PC-9 (cell line): Measurements from ENCODE around the gene HLCS. TPM values are rescaled to one million over a fixed set of nuclear protein-coding genes. Genes with fewer than 3 reads are reported as not detected.

Source experiments
- BruUV-seq: library from RNA; stranded (reverse); fragments of 400-500 nt; replicated peaks from 2 replicates; lab custom pipeline; 2021; lab: Mats Ljungman, UMichigan
- CTCF ChIA-PET: fragments of 300-600 bp; sonication (Branson Sonifier 250); formaldehyde crosslinking; loops from one replicate; lab custom pipeline; 2022; ENCODE audit warnings: antibody characterized with exemption; lab: Charles Lee
- POLR2A ChIA-PET: fragments of 300-600 bp; sonication (Branson Sonifier 250); formaldehyde crosslinking; loops from one replicate; lab custom pipeline; 2022; ENCODE audit warnings: antibody characterized with exemption; ENCODE audit not compliant: unreplicated experiment; lab: Charles Lee
- DNase-seq, 2 experiments: peaks; one replicate each; pipeline versions ENCODE4 v3.0.0 to v3.0.0-alpha.2; 2015 to 2022; ENCODE audit warnings: mixed read lengths in 1 of 2
- H2AFZ ChIP-seq: fragments of 200-600 bp; sonication (generic); 2 replicates; pipeline ENCODE4 v1.8.1; 2017; ENCODE audit warnings: antibody characterized with exemption
- H3F3A ChIP-seq: fragments of 200-600 bp; sonication (generic); 2 replicates; pipeline ENCODE4 v1.8.1; 2017; ENCODE audit warnings: antibody characterized with exemption, mild to moderate bottlenecking, low read depth; ENCODE audit not compliant: insufficient read depth
- H3K27ac ChIP-seq: fragments of 200-600 bp; sonication (generic); 2 replicates; pipeline ENCODE4 v1.6.1; 2016; ENCODE audit warnings: mixed run types
- H3K27me3 ChIP-seq: fragments of 200-600 bp; sonication (generic); 2 replicates; pipeline ENCODE4 v1.6.1; 2016; ENCODE audit warnings: low read depth, mixed run types; ENCODE audit not compliant: insufficient read depth
- H3K36me3 ChIP-seq: fragments of 200-600 bp; sonication (generic); 2 replicates; pipeline ENCODE4 v1.6.1; 2016; ENCODE audit warnings: low read depth, mixed run types
- H3K4me1 ChIP-seq: fragments of 200-600 bp; sonication (generic); replicated peaks from 2 replicates; pipeline ENCODE4 v1.6.1; 2016; ENCODE audit warnings: mixed run types; ENCODE audit not compliant: insufficient read depth
- H3K4me2 ChIP-seq: fragments of 200-600 bp; sonication (generic); 2 replicates; pipeline ENCODE4 v1.6.1; 2017; ENCODE audit warnings: mixed run types
- H3K4me3 ChIP-seq: fragments of 200-600 bp; sonication (generic); 2 replicates; pipeline ENCODE4 v1.6.1; 2016; ENCODE audit warnings: mixed run types
- H3K79me2 ChIP-seq: fragments of 200-600 bp; sonication (generic); 2 replicates; pipeline ENCODE4 v1.6.1; 2017; ENCODE audit warnings: low read depth, mixed run types
- H3K9me2 ChIP-seq: fragments of 200-600 bp; sonication (generic); 2 replicates; pipeline ENCODE4 v1.8.1; 2017; ENCODE audit warnings: mild to moderate bottlenecking; ENCODE audit not compliant: insufficient read depth
- H3K9me3 ChIP-seq: fragments of 200-600 bp; sonication (generic); 2 replicates; pipeline ENCODE4 v1.8.1; 2016; ENCODE audit warnings: low read depth; ENCODE audit not compliant: insufficient read depth
- H4K20me1 ChIP-seq: fragments of 200-600 bp; sonication (generic); 2 replicates; pipeline ENCODE4 v1.8.1; 2017; ENCODE audit not compliant: insufficient read depth
- CTCF ChIP-seq: fragments of 200-600 bp; sonication (generic); conservative IDR thresholded peaks from 2 replicates; pipeline ENCODE4 v1.6.1; 2017; ENCODE audit warnings: mixed run types, antibody characterized with exemption, mild to moderate bottlenecking, moderate library complexity
- EZH2 ChIP-seq: fragments of 200-600 bp; sonication (generic); IDR thresholded peaks from 2 replicates; pipeline ENCODE4 v1.8.0; 2017; ENCODE audit warnings: antibody characterized with exemption, low read depth
- intact Hi-C: fragments of 100-400 bp; cut with micrococcal nuclease; formaldehyde crosslinking; loops from one replicate; pipeline ENCODE4 v1.10.0; 2022; ENCODE audit not compliant: unreplicated experiment
- total RNA-seq: library from RNA; stranded (reverse); gene quantifications from 2 replicates; pipeline ENCODE4 v1.2.3, GENCODE V29; 2021

The HLCS gene
- total RNA-seq, 1 experiment from 2014 or later, result 21.6 TPM

- TF ChIP-seq CTCF, result no peak
- no peak for TF ChIP-seq EZH2
- H3K4me3 ChIP-seq, result no peak overlapping the region
- no TSS peak for BruUV-seq
- H3K79me2 ChIP-seq, result no peaks in the 10 kb centered on the region
- H3K4me2 ChIP-seq, result no peak overlapping the region
- no peak overlapping the region for H2AFZ ChIP-seq
- no peak for DNase-seq
- H3K27me3 ChIP-seq, result no peaks in the 10 kb centered on the region
- peaks cover 4% of the 10 kb centered on the region; the same call in 1 of the 2 replicates for H3K36me3 ChIP-seq
- POLR2A ChIA-PET, result no interaction called here
- H3K27ac ChIP-seq, result no peak overlapping the region
- no peaks in the 10 kb centered on the region for H3F3A ChIP-seq
- H3K9me2 ChIP-seq, result no peaks in the 10 kb centered on the region
- no peaks in the 10 kb centered on the region; the same call in 1 of the 2 replicates for H4K20me1 ChIP-seq
- H3K4me1 ChIP-seq, result no peaks in the 10 kb centered on the region
- H3K9me3 ChIP-seq, result no peaks in the 10 kb centered on the region
- intact Hi-C loops, result no loop called here
- CTCF ChIA-PET, result no interaction called here
Observed at GRCh38 chr21:36724660-36725059, 241.8 kb downstream of the HLCS start.

GRCh38 chr21:36723371-36723881 is 243.0 kb downstream of the HLCS start:
- POLR2A ChIA-PET, result no interaction called here
- intact Hi-C loops, result no loop called here
- no peak overlapping the region for H3K27ac ChIP-seq
- H2AFZ ChIP-seq, result no peak overlapping the region
- H3K4me1 ChIP-seq, result no peaks in the 10 kb centered on the region
- H3K4me3 ChIP-seq, result no peak overlapping the region
- DNase-seq, result no peak
- no peaks in the 10 kb centered on the region for H3K79me2 ChIP-seq
- CTCF ChIA-PET, result no interaction called here
- H4K20me1 ChIP-seq, result no peaks in the 10 kb centered on the region; the same call in 1 of the 2 replicates
- no TSS peak for BruUV-seq
- no peaks in the 10 kb centered on the region for H3K9me2 ChIP-seq
- no peaks in the 10 kb centered on the region for H3K27me3 ChIP-seq
- H3K36me3 ChIP-seq, result peaks cover 4% of the 10 kb centered on the region; the same call in 1 of the 2 replicates
- H3K9me3 ChIP-seq, result no peaks in the 10 kb centered on the region
- TF ChIP-seq CTCF (no peak), EZH2 (no peak)
- no peak overlapping the region for H3K4me2 ChIP-seq
- H3F3A ChIP-seq, result no peaks in the 10 kb centered on the region

GRCh38 chr21:36722370-36723368 is 243.8 kb downstream of the HLCS start:
- Histone ChIP-seq H3K36me3 (peaks cover 4% of the 10 kb centered on the region; the same call in 1 of the 2 replicates), H3K79me2 (no peaks in the 10 kb centered on the region), H3K4me3 (no peak overlapping the region), H3K27me3 (no peaks in the 10 kb centered on the region), H3K9me2 (no peaks in the 10 kb centered on the region), H3K9me3 (no peaks in the 10 kb centered on the region), H2AFZ (no peak overlapping the region), H3K4me2 (no peak overlapping the region), H3K4me1 (no peaks in the 10 kb centered on the region), H3K27ac (no peak overlapping the region), H3F3A (no peaks in the 10 kb centered on the region), H4K20me1 (no peaks in the 10 kb centered on the region; the same call in 1 of the 2 replicates)
- no peak for TF ChIP-seq EZH2
- TF ChIP-seq CTCF, result no peak
- intact Hi-C loops, result no loop called here
- CTCF ChIA-PET, result no interaction called here
- POLR2A ChIA-PET, result interaction anchor here (0.5 kb wide), 1 partner anchor 55 kb away, joined by 18 read pairs; no protein-coding TSS in a partner anchor
- no TSS peak for BruUV-seq
- DNase-seq, result no peak
